HG03432 (cell line): ENCODE data around the gene NIPSNAP2.
"Not testable (repeated sequence)": the region's sequence is repeated elsewhere in the genome, so short reads cannot be mapped to it uniquely, and the experiment has no call there.

Experiments
- ATAC-seq: cut with Tn5 transposase; IDR thresholded peaks from one replicate; pipeline ENCODE4 v1.9.1; 2021; ENCODE audit warnings: mild to moderate bottlenecking, moderate library complexity; ENCODE audit not compliant: unreplicated experiment

NIPSNAP2 gene

DNA sequence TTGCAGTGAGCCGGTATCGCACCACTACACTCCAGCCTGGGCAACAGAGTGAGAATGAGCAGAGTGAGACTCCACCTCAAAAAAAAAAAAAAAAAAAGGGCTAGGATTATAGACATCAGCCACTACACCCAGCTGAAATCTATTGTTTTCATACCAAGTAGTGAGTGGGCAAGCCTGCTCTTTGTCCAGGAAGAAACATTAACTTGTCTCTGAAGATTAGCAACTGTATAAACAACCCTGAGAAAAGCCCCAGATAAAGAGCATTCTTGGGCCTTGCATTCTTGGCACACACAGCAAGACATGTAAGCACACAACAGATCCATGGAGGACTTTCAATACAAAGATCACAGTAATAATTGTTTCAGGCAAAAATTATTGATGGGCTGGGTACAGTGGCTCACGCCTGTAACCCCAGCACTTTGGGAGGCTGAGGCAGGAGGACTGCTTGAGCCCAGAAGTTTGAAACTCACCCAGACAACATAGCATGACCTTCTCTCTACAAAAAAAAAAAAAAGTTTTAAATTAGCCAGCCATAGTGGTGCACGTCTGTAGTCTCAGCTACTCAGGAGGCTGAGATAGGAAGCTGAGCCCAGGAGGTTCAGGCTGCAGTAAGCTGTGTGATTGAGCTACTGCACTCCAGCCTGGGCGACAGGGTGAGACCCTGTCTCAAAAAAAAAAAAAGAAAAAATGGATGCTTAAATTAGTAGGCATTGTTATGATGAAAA lies 82.5 kb downstream of the NIPSNAP2 start:
- no peak for ATAC-seq

DNA sequence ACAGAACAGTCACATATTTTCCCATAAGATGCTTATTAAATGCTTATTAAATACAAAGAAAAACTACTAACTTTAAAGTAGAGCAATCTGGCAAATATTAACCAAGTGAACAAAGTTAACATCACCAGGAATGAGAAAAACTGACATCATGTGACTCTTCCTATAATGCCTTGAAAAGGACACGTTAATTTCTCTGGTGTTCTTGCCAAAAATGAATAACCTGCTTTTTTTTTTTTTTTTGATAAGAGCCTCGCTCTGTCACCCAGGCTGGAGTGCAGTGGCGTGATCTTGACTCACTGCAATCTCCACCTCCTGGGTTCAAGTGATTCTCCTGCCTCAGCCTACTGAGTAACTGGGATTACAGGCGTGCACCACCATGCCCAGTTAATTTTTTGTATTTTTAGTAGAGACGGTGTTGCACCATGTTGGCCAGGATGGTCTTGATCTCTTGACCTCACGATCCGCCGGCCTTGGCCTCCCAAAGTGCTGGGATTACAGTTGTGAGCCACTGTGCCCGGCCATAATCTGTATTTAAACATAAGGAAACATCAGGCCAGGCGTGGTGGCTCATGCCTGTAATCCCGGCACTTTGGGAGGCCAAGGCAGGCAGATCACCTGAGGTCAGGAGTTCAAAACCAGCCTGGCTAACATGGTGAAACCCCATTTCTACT lies 83.2 kb downstream of the NIPSNAP2 start:
- not testable (repeated sequence) for ATAC-seq

GRCh38 chr7:56048245-56048644 lies 83.9 kb downstream of the NIPSNAP2 start:
- no peak for ATAC-seq

GRCh38 chr7:56048763-56049162 lies 84.4 kb downstream of the NIPSNAP2 start:
- not testable (repeated sequence) for ATAC-seq
